Fibroblast of lung (primary cell): Measurements from ENCODE around the gene KRTAP4-6. TPM values are rescaled to one million over a fixed set of nuclear protein-coding genes. Genes with fewer than 3 reads are reported as not detected.

ENCODE experiments used
- DNase-seq, 2 donors: peaks; one replicate each; pipeline versions ENCODE4 v3.0.0 to v3.0.0-alpha.2; 2010; ENCODE audit warnings: low read depth in 2 of 2
- H2AFZ ChIP-seq: 2 replicates; pipeline ENCODE4 v1.5.1; 2012; ENCODE audit warnings: low read length, control low read depth, inconsistent platforms
- H3K27ac ChIP-seq: 2 replicates; pipeline ENCODE4 v1.5.1; 2011; ENCODE audit warnings: low read length, control low read depth; ENCODE audit not compliant: insufficient read depth
- H3K27me3 ChIP-seq: 2 replicates; pipeline ENCODE4 v1.5.1; 2011; ENCODE audit warnings: mild to moderate bottlenecking, low read length; ENCODE audit not compliant: control insufficient read depth, insufficient read depth
- H3K36me3 ChIP-seq: 2 replicates; pipeline ENCODE4 v1.5.1; 2011; ENCODE audit warnings: low read length; ENCODE audit not compliant: control insufficient read depth, insufficient read depth
- H3K4me1 ChIP-seq: 2 replicates; pipeline ENCODE4 v1.5.1; 2011; ENCODE audit warnings: low read length; ENCODE audit not compliant: control insufficient read depth, insufficient read depth; ENCODE audit errors: extremely low read depth
- H3K4me2 ChIP-seq: 2 replicates; pipeline ENCODE4 v1.5.1; 2011; ENCODE audit warnings: low read length, control low read depth; ENCODE audit not compliant: insufficient read depth; ENCODE audit errors: extremely low read depth
- H3K4me3 ChIP-seq, 4 experiments: fragments of 200-600 bp in 1 of 4; sonication (generic) in 1 of 4; replicated peaks in 1 of 4; 2 replicates each; pipeline ENCODE4 v1.5.1; 2011 to 2016; ENCODE audit warnings: low read length in 4 of 4, low read depth in 3 of 4, mild to moderate bottlenecking in 3 of 4, control low read depth in 2 of 4, inconsistent platforms in 1 of 4, mixed read lengths in 1 of 4; ENCODE audit not compliant: insufficient read depth in 1 of 4; ENCODE audit errors: control extremely low read depth in 1 of 4
- H3K79me2 ChIP-seq: 2 replicates; pipeline ENCODE4 v1.5.1; 2012; ENCODE audit warnings: mild to moderate bottlenecking, low read length, inconsistent platforms; ENCODE audit not compliant: control insufficient read depth, insufficient read depth
- H3K9ac ChIP-seq: 2 replicates; pipeline ENCODE4 v1.5.1; 2011; ENCODE audit warnings: mild to moderate bottlenecking, low read length, control low read depth; ENCODE audit not compliant: insufficient read depth
- H3K9me3 ChIP-seq: 2 replicates; pipeline ENCODE4 v1.5.1; 2012; ENCODE audit warnings: low read depth, low read length; ENCODE audit not compliant: control insufficient read depth, insufficient read depth
- H4K20me1 ChIP-seq: 2 replicates; pipeline ENCODE4 v1.5.1; 2011; ENCODE audit warnings: low read length; ENCODE audit not compliant: control insufficient read depth, insufficient read depth; ENCODE audit errors: extremely low read depth
- EZH2 ChIP-seq: IDR thresholded peaks from 2 replicates; pipeline ENCODE4 v1.5.1; 2012; ENCODE audit warnings: low read length, control low read depth, mild to moderate bottlenecking; ENCODE audit errors: missing control alignments
- polyA plus RNA-seq, 2 donors: library from polyadenylated mRNA; depleted of rRNA in 1 of 2; stranded (reverse) in 1 of 2; unstranded in 1 of 2; fragments of >200 nt; gene quantifications; 2 replicates each; pipeline ENCODE4 v1.2.1, GENCODE V29; 2011 to 2012; ENCODE audit warnings: missing spikeins in 1 of 2
- total RNA-seq: library from RNA; depleted of rRNA; stranded (reverse); fragments of >200 nt; gene quantifications from 2 replicates; pipeline ENCODE4 v1.2.1, GENCODE V29; 2014
- TF ChIP-seq, protein P1 (sequence below), 2 donors: IDR thresholded peaks in 1 of 2; conservative IDR thresholded peaks in 1 of 2; 1 replicate in 1 of 2; 2 replicates in 1 of 2; pipeline ENCODE4 v1.5.1; 2011 to 2012; ENCODE audit warnings: low read length in 2 of 2, control low read depth in 1 of 2, inconsistent platforms in 1 of 2, low read depth in 1 of 2, mild to moderate bottlenecking in 1 of 2

The KRTAP4-6 gene
- total and polyA plus RNA-seq, 2 donors (not counting 1 experiment from before 2014, with no cell fraction given), result not detected

DNA sequence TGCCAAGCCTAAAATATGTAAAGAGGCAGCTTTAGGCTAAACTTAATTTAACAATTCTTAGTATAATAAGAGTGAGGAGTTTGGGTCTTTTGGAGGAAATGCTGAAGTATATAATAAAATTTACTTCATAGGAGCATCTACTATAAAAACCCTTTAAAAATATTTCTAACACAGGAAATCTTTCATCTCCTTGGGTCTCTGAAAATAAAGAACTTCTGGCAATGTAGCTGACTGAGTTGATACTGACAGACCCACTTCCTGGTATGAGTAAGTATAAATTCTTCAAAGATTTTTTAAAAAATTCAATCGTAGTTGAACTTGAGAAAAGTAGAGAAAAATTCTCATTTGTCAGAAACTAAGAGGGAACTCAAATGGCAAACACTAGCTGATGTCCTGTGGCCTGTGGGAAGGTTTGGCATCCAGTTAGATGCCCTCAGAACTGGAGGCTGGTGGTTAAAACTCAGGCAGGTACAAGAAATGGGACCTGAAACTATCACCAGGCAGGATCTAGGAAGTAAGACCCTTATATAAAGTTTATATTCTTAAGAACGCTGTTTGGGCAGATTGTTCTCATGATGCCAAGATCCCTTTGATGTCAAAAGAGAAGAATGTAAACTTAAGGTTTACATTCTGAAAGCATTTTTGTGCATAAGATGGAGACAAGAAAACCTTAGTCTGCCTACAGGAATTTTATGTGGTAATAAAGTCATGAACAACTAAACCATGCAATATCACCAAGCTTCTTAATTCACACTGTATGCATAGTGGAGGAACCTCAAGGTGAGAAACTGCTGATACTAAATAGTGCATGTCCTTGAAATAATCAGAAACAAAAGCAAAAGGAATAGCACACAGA, 6.2 kb downstream of the KRTAP4-6 start:
- Histone ChIP-seq H3K79me2 (no peaks in the 10 kb centered on the region), H3K4me1 (peaks cover 2% of the 10 kb centered on the region), H3K36me3 (no peaks in the 10 kb centered on the region), H3K9me3 (no peaks in the 10 kb centered on the region), H2AFZ (peak overlapping the region; percentile 62), H3K4me2 (peak overlapping the region; percentile 13), H3K9ac (no peak overlapping the region), H4K20me1 (no peaks in the 10 kb centered on the region), H3K27me3 (no peaks in the 10 kb centered on the region), H3K27ac (no peak overlapping the region), H3K4me3 (no peak overlapping the region)
- peak in 1 of 2 donors; percentile 20 for DNase-seq
- TF ChIP-seq, protein P1, sequence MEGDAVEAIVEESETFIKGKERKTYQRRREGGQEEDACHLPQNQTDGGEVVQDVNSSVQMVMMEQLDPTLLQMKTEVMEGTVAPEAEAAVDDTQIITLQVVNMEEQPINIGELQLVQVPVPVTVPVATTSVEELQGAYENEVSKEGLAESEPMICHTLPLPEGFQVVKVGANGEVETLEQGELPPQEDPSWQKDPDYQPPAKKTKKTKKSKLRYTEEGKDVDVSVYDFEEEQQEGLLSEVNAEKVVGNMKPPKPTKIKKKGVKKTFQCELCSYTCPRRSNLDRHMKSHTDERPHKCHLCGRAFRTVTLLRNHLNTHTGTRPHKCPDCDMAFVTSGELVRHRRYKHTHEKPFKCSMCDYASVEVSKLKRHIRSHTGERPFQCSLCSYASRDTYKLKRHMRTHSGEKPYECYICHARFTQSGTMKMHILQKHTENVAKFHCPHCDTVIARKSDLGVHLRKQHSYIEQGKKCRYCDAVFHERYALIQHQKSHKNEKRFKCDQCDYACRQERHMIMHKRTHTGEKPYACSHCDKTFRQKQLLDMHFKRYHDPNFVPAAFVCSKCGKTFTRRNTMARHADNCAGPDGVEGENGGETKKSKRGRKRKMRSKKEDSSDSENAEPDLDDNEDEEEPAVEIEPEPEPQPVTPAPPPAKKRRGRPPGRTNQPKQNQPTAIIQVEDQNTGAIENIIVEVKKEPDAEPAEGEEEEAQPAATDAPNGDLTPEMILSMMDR (conservative IDR thresholded peaks at IDR 0.05 in 1 of 2, IDR thresholded peaks at IDR 0.05 in 1 of 2; ENCODE audit: low read depth in 1 of 2, low read length in 2 of 2), result no peak
- no peak for TF ChIP-seq EZH2

DNA sequence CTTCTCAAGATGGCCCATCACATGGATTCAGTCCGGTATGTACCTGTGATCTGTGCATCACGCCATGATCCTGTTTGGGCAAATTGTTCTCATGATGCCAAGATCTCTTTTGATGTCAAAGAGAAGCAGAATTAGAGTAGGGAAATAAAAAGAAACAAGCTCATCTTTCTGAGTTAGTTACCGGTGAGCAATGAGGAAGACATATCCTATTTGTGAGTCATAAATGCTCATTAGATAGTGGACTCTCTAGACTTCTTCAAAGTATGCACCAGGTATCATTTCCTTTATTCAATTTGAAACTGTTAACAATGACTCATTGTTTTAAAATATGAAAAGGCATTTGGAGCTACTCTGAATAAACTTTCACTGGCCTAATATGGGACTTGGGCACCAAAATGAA, 8.4 kb downstream of the KRTAP4-6 start:
- no peak for TF ChIP-seq EZH2
- TF ChIP-seq, protein P1 (conservative IDR thresholded peaks at IDR 0.05 in 1 of 2, IDR thresholded peaks at IDR 0.05 in 1 of 2; ENCODE audit: low read depth in 1 of 2, low read length in 2 of 2), result no peak

DNA sequence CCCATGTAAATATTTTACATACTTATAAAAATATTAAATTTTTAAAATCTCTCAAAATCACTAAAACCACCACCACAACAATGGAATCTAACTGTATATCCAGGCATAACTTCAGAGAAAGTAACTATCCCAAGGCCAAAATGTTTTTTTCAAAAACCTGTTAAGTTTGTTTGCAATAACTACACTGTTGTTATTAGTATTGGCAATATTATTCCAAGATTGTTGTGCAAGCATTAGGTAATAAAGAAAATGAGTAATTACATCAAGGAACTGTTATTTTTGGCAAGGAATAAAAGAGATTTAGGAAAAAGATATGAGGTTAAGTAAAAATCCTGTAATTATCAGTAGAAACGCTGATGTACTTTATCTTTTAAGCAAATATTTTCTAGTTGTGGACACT, 13.0 kb downstream of the KRTAP4-6 start:
- Histone ChIP-seq H3K79me2 (no peaks in the 10 kb centered on the region), H3K4me2 (no peak overlapping the region), H2AFZ (no peak overlapping the region), H3K9ac (no peak overlapping the region), H3K27me3 (no peaks in the 10 kb centered on the region), H3K4me3 (no peak overlapping the region), H3K27ac (no peak overlapping the region), H4K20me1 (no peaks in the 10 kb centered on the region), H3K36me3 (no peaks in the 10 kb centered on the region), H3K4me1 (no peaks in the 10 kb centered on the region), H3K9me3 (no peaks in the 10 kb centered on the region)
- TF ChIP-seq EZH2, result no peak
- TF ChIP-seq, protein P1 (conservative IDR thresholded peaks at IDR 0.05 in 1 of 2, IDR thresholded peaks at IDR 0.05 in 1 of 2; ENCODE audit: low read depth in 1 of 2, low read length in 2 of 2), result no peak
- DNase-seq, result no peak

More for the DNA sequence above, 8.4 kb downstream of the KRTAP4-6 start:
- no peak overlapping the region for H3K4me3 ChIP-seq
- H3K4me2 ChIP-seq, result no peak overlapping the region
- H3K27ac ChIP-seq, result no peak overlapping the region
- DNase-seq, result peak in 1 of 2 donors; percentile 75
- H2AFZ ChIP-seq, result no peak overlapping the region
- no peaks in the 10 kb centered on the region for H3K27me3 ChIP-seq
- H3K36me3 ChIP-seq, result no peaks in the 10 kb centered on the region
- no peak overlapping the region for H3K9ac ChIP-seq
- H3K4me1 ChIP-seq, result peaks cover 2% of the 10 kb centered on the region
- H4K20me1 ChIP-seq, result no peaks in the 10 kb centered on the region
- no peaks in the 10 kb centered on the region for H3K79me2 ChIP-seq
- H3K9me3 ChIP-seq, result no peaks in the 10 kb centered on the region
